Mammary epithelial cell (primary cell): Measurements from ENCODE around the gene NF2.

ENCODE experiments used
- EZH2 ChIP-seq: IDR thresholded peaks from 2 replicates; pipeline ENCODE4 v1.6.1; 2012; ENCODE audit warnings: low read length, inconsistent platforms, borderline replicate concordance
- TF ChIP-seq, protein P1 (sequence below), 2 donors: IDR thresholded peaks in 1 of 2; conservative IDR thresholded peaks in 1 of 2; 2 replicates each; pipeline ENCODE4 v1.5.1; 2011 to 2012; ENCODE audit warnings: inconsistent platforms in 2 of 2, low read length in 2 of 2, mild to moderate bottlenecking in 2 of 2, control low read depth in 1 of 2, low read depth in 1 of 2; ENCODE audit not compliant: insufficient read depth in 1 of 2; ENCODE audit errors: extremely low read depth in 1 of 2

DNA sequence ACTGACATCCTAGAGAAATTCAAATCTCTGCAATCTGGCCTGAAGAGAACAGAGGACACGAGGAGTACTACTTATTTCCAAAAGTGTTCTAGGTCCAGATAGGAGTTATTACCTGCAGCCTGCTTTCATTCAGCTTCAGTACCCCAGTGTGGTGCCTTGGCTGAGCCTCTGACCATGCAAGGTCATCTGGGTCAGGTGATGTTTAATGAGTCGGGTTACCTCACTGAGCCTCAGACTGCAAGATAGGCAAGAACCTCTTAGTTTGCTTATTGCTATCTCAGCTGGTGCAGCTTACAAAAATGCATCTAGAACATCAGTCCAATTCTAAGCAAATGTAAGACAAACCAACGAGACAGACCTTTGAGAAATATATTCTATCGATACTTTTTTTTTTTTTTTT, 9.5 kb upstream of the NF2 start:
- TF ChIP-seq, protein P1, sequence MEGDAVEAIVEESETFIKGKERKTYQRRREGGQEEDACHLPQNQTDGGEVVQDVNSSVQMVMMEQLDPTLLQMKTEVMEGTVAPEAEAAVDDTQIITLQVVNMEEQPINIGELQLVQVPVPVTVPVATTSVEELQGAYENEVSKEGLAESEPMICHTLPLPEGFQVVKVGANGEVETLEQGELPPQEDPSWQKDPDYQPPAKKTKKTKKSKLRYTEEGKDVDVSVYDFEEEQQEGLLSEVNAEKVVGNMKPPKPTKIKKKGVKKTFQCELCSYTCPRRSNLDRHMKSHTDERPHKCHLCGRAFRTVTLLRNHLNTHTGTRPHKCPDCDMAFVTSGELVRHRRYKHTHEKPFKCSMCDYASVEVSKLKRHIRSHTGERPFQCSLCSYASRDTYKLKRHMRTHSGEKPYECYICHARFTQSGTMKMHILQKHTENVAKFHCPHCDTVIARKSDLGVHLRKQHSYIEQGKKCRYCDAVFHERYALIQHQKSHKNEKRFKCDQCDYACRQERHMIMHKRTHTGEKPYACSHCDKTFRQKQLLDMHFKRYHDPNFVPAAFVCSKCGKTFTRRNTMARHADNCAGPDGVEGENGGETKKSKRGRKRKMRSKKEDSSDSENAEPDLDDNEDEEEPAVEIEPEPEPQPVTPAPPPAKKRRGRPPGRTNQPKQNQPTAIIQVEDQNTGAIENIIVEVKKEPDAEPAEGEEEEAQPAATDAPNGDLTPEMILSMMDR (conservative IDR thresholded peaks at IDR 0.05 in 1 of 2, IDR thresholded peaks at IDR 0.05 in 1 of 2; ENCODE audit: extremely low read depth in 1 of 2, insufficient read depth in 1 of 2, low read depth in 1 of 2, low read length in 2 of 2), result no peak
- TF ChIP-seq EZH2, result no peak
